Brain microvascular endothelial cell (primary cell): ENCODE measurements around the gene WDR3.

ENCODE experiments used
- DNase-seq: peaks from one replicate; pipeline ENCODE4 v3.0.0-alpha.2; 2020
- H3K27ac ChIP-seq: fragments of 250-450 bp; sonication (Bioruptor Pico); 2 replicates; pipeline ENCODE4 v1.5.1; 2020; ENCODE audit warnings: mild to moderate bottlenecking, moderate library complexity
- H3K27me3 ChIP-seq: fragments of 250-450 bp; sonication (Bioruptor Pico); replicated peaks from 2 replicates; pipeline ENCODE4 v1.5.1; 2020; ENCODE audit warnings: mild to moderate bottlenecking
- H3K36me3 ChIP-seq: fragments of 250-450 bp; sonication (Bioruptor Pico); replicated peaks from 2 replicates; pipeline ENCODE4 v1.5.1; 2020; ENCODE audit warnings: mild to moderate bottlenecking
- H3K4me3 ChIP-seq: 2 replicates; pipeline ENCODE4 v1.5.1; 2011; ENCODE audit warnings: low read depth, mild to moderate bottlenecking, control low read depth, low read length, moderate library complexity
- CTCF ChIP-seq: IDR thresholded peaks from 2 replicates; pipeline ENCODE4 v1.5.1; 2011; ENCODE audit warnings: low read depth, mild to moderate bottlenecking, moderate library complexity, low read length, control low read depth, inconsistent platforms; ENCODE audit errors: missing control alignments
- in situ Hi-C: cut with HindIII; loops from 2 replicates; pipeline ENCODE4 v1.10.0; 2017; ENCODE audit warnings: low sequenced_read_pairs, low pct_ligation_motif_present

WDR3 gene

GRCh38 chr1:117929343-117930172 is at the start of gene WDR3, which contains the start of gene GDAP2:
Gene WDR3, plus strand, starts transcription at chr1:117929739. Its CDS starts 3,581 bp downstream, at chr1:117933320.
Gene GDAP2, minus strand, starts transcription at chr1:117929621. Its CDS starts 9,264 bp downstream, at chr1:117920357.
- H3K27me3 ChIP-seq, result no peaks in the 10 kb centered on the region
- TF ChIP-seq CTCF, result no peak
- DNase-seq, result peak; percentile 97
- H3K36me3 ChIP-seq, result peaks cover 2% of the 10 kb centered on the region
- H3K4me3 ChIP-seq, result peak within 1 kb of the TSS; percentile 94
- in situ Hi-C loops, result no loop called here
- peak within 1 kb of the TSS; percentile 35 for H3K27ac ChIP-seq

- Histone ChIP-seq H3K4me3 (no peak overlapping the region), H3K36me3 (no peaks in the 10 kb centered on the region), H3K27ac (no peak overlapping the region), H3K27me3 (no peaks in the 10 kb centered on the region)
- TF ChIP-seq CTCF, result no peak
- in situ Hi-C loops, result no loop called here
- no peak for DNase-seq
Observed at GRCh38 chr1:117883616-117884015, 45.9 kb upstream of the WDR3 start.

- Histone ChIP-seq H3K4me3 (no peak overlapping the region), H3K36me3 (no peaks in the 10 kb centered on the region), H3K27me3 (no peaks in the 10 kb centered on the region), H3K27ac (peak overlapping the region; percentile 68)
- peak; percentile 12 for DNase-seq
- TF ChIP-seq CTCF, result no peak
- in situ Hi-C loops, result no loop called here
Observed at GRCh38 chr1:117886101-117886795, 43.3 kb upstream of the WDR3 start.

GRCh38 chr1:117890452-117890851 is 39.1 kb upstream of the WDR3 start:
- no peak for DNase-seq
- H3K27ac ChIP-seq, result no peak overlapping the region
- H3K27me3 ChIP-seq, result no peaks in the 10 kb centered on the region
- in situ Hi-C loops, result no loop called here
- TF ChIP-seq CTCF, result no peak
- no peaks in the 10 kb centered on the region for H3K36me3 ChIP-seq
- no peak overlapping the region for H3K4me3 ChIP-seq

- no peak overlapping the region for H3K4me3 ChIP-seq
- DNase-seq, result no peak
- no peak for TF ChIP-seq CTCF
- in situ Hi-C loops, result no loop called here
- H3K27ac ChIP-seq, result no peak overlapping the region
- H3K27me3 ChIP-seq, result no peaks in the 10 kb centered on the region
- peaks cover 13% of the 10 kb centered on the region for H3K36me3 ChIP-seq
Observed at GRCh38 chr1:117892512-117892911, 37.0 kb upstream of the WDR3 start.
